A549 (cell line): ENCODE data around the gene LINC01488.

ENCODE experiments used
- EP300 ChIP-seq, 2 experiments: fragments of >200 bp; sonication (Bioruptor Twin); formaldehyde crosslinking; IDR thresholded peaks; 2 replicates in 1 of 2; 3 replicates in 1 of 2; pipeline ENCODE4 v1.6.1; 2016 to 2017
- HDAC2 ChIP-seq: fragments of 200-600 bp; sonication (generic); IDR thresholded peaks from 2 replicates; pipeline ENCODE4 v1.6.1; 2016
- MAFK ChIP-seq: fragments of 450-650 bp; IDR thresholded peaks from 2 replicates; pipeline ENCODE4 v1.6.1; 2014; ENCODE audit not compliant: partially characterized antibody
- MAZ ChIP-seq: fragments of 150-350 bp; IDR thresholded peaks from 2 replicates; pipeline ENCODE4 v1.6.1; 2014; ENCODE audit warnings: antibody characterized with exemption, low read depth, low read length, borderline replicate concordance
- MYC ChIP-seq: IDR thresholded peaks from 2 replicates; pipeline ENCODE4 v1.6.1; 2012; ENCODE audit warnings: mild to moderate bottlenecking, inconsistent platforms, low read length, improper control_type of control experiment, borderline replicate concordance
- POLR2A ChIP-seq: IDR thresholded peaks from 2 replicates; pipeline ENCODE4 v1.6.1; 2012; ENCODE audit warnings: mild to moderate bottlenecking, low read length
- RAD21 ChIP-seq, 2 experiments: fragments of >200 bp in 1 of 2; sonication (Bioruptor Twin) in 1 of 2; formaldehyde crosslinking in 1 of 2; IDR thresholded peaks in 1 of 2; conservative IDR thresholded peaks in 1 of 2; 2 replicates in 1 of 2; 3 replicates in 1 of 2; pipeline ENCODE4 v1.6.1; 2012 to 2018; ENCODE audit warnings: inconsistent platforms in 1 of 2
- SMC3 ChIP-seq: fragments of >200 bp; sonication (Bioruptor Twin); formaldehyde crosslinking; IDR thresholded peaks from 3 replicates; pipeline ENCODE4 v1.6.1; 2018; ENCODE audit warnings: inconsistent platforms
- ZFP36 ChIP-seq: fragments of 450-650 bp; IDR thresholded peaks from 2 replicates; pipeline ENCODE4 v1.6.1; 2014; ENCODE audit warnings: borderline replicate concordance; ENCODE audit not compliant: partially characterized antibody
- TF ChIP-seq, protein P1 (sequence below): IDR thresholded peaks from 2 replicates; pipeline ENCODE4 v1.6.1; 2012
- TF ChIP-seq, protein P2 (sequence below): fragments of >200 bp; sonication (Bioruptor Twin); formaldehyde crosslinking; IDR thresholded peaks from 3 replicates; pipeline ENCODE4 v1.5.1; 2016
- TF ChIP-seq, protein P3 (sequence below): fragments of 200-600 bp; sonication (generic); IDR thresholded peaks from 2 replicates; pipeline ENCODE4 v1.6.1; 2016; ENCODE audit warnings: antibody characterized with exemption, mild to moderate bottlenecking, moderate library complexity

DNA sequence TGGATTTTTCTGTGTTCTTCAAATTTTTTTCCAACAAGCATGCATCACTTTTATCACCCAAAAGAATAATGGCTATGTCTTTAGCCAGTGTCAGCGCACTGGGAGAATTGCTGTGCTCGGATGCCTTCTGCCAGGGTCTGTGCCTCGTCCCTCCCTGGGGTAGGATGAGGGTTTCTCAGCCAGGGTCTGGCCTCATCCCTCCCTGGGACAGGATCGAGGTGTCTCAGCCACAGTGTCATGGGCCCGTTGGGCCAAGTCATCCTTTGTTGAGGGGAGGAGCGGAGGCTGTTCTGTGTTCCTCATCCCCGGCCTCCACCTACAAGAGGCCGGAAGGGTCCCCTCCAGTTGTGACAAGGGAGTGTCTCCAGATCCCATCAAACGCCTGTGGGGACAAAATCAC lies 22.7 kb downstream of the LINC01488 start:
- TF ChIP-seq POLR2A (no peak), MAFK (no peak), RAD21 (conservative IDR thresholded peaks at IDR 0.05 in 1 of 2, IDR thresholded peaks at IDR 0.05 in 1 of 2) (no peak), MAZ (no peak), MYC (no peak), ZFP36 (no peak), SMC3 (no peak), HDAC2 (no peak), EP300 (IDR thresholded peaks at IDR 0.05) (no peak)
- TF ChIP-seq, protein P1, sequence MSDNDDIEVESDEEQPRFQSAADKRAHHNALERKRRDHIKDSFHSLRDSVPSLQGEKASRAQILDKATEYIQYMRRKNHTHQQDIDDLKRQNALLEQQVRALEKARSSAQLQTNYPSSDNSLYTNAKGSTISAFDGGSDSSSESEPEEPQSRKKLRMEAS: no peak
- TF ChIP-seq, protein P2, sequence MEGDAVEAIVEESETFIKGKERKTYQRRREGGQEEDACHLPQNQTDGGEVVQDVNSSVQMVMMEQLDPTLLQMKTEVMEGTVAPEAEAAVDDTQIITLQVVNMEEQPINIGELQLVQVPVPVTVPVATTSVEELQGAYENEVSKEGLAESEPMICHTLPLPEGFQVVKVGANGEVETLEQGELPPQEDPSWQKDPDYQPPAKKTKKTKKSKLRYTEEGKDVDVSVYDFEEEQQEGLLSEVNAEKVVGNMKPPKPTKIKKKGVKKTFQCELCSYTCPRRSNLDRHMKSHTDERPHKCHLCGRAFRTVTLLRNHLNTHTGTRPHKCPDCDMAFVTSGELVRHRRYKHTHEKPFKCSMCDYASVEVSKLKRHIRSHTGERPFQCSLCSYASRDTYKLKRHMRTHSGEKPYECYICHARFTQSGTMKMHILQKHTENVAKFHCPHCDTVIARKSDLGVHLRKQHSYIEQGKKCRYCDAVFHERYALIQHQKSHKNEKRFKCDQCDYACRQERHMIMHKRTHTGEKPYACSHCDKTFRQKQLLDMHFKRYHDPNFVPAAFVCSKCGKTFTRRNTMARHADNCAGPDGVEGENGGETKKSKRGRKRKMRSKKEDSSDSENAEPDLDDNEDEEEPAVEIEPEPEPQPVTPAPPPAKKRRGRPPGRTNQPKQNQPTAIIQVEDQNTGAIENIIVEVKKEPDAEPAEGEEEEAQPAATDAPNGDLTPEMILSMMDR: no peak
- TF ChIP-seq, protein P3, sequence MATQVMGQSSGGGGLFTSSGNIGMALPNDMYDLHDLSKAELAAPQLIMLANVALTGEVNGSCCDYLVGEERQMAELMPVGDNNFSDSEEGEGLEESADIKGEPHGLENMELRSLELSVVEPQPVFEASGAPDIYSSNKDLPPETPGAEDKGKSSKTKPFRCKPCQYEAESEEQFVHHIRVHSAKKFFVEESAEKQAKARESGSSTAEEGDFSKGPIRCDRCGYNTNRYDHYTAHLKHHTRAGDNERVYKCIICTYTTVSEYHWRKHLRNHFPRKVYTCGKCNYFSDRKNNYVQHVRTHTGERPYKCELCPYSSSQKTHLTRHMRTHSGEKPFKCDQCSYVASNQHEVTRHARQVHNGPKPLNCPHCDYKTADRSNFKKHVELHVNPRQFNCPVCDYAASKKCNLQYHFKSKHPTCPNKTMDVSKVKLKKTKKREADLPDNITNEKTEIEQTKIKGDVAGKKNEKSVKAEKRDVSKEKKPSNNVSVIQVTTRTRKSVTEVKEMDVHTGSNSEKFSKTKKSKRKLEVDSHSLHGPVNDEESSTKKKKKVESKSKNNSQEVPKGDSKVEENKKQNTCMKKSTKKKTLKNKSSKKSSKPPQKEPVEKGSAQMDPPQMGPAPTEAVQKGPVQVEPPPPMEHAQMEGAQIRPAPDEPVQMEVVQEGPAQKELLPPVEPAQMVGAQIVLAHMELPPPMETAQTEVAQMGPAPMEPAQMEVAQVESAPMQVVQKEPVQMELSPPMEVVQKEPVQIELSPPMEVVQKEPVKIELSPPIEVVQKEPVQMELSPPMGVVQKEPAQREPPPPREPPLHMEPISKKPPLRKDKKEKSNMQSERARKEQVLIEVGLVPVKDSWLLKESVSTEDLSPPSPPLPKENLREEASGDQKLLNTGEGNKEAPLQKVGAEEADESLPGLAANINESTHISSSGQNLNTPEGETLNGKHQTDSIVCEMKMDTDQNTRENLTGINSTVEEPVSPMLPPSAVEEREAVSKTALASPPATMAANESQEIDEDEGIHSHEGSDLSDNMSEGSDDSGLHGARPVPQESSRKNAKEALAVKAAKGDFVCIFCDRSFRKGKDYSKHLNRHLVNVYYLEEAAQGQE: no peak
